ENCODE results near the gene SMIM38.

SMIM38 gene

DNA sequence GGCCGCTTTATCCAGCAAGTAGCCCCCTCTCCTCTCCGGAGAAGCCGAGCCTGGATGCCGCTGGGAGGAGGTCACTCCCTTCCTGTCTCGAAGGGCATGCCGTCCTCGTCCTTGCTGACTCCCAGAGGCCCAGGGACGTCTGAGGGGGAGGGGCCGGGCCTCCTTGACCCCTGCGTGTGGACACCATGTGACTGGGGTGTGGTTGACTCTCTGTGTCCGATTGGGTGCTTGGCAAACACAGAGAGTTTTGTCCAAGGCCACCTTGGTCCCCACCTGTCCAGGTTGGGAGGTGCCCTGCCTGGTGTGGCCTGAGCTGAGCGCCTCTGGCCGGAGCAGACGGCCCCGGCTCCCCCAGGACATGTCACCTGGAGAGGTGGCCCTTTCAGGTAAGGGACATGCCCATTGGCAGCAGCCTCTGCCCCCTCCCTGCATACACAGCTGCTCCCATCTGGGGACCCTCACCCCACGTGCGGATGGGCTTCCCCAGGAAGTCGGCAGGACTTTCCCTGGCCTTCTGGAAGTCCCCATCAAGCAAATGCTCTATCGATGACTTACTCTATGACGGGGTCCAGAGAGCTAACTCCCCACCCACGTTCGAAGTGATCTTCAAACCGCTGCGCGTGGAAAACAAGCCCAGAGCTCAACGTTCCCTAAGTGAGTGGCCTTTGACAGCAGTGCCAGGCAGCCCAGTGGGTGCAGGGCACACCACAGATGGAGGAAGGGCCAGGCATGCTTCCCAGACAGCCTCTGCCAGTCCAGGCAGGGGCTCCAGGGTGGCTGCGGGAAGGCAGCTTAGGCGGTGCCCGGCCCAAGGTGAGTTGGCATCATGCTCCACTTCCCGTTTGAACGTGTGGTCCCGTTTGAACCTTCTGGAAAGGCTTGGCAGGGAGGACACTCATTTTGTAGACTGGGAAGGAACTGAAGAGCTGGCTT lies at the start of gene SMIM38:
TSS of gene SMIM38 (plus strand) at position 634 of the 933 bp plus-strand sequence. CDS start 1,912 bp downstream, outside the sequence.
- no peak for DNase-seq

DNA sequence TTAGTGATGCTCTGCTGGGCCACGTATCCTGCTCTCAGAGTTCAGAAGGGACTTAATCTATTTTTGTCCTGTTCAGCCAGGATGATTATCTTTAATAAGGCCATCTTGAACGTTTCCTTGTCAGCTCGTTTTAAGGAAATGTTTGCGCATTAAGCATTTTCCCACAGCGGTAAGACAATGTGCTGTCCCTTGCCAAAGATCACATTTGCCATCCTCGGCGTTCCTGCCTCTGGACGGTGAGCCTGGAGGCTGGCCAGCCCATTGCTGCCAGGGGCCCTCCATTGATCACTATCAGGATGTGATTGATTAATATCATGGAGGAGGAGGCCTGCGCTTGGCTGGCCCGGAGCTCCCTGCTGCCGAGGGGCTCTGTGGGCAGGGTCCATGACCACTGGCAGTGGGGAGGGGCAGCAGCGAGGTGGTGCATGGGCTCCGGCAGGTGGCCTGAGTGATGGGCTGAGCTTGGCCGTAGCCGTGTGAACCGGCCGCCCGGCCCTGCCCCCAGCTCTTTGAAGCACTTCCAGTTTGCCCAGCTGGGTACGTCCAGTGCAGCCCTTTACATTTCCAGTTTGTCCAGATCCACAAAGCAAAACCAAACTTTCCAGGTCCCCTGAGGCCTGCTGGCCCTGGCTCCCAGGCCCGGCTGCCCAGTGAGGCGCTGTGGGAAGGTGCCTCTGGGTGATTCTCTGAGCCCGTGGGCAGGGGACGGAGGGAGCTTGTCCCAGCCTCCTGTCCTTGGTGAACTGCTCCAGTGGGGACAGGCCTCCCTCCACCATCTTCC lies 49.5 kb upstream of the SMIM38 start:
- DNase-seq = no peak

DNA sequence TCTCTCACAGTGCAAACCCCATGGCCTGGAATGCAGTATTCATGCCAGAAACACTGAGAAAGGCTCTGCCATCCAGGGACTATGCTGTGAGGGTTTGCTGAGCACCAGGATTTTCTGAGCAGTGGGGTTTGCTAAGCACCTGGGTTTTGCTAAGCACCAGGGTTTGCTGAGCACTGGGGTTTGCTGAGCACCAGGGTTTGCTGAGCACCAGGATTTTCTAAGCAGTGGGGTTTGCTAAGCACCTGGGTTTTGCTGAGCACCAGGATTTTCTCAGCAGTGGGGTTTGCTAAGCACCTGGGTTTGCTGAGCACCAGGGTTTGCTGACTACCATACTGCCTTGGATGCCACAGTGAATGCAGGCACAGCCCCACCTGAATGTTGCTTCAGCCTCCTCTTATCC lies 48.3 kb upstream of the SMIM38 start:
- DNase-seq = no peak

DNA sequence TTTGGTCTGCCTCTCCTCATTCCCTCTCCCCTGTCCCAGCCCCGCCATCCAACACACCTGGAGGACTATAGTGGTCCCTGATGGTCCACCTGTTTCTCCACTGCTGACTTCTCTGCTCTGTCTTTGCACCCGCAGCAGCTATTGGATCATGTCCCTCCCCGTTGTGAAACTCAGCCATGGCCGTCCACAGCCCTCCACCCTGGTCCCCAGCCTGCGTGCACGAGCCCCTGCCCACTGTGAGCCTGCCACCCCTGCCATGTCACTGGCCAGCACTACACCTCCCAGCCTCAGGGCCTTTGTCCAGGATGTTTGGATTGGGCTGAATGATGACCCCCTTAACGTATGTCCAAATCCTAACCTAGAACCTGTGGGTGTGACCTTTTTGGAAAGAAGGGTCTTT lies 47.7 kb upstream of the SMIM38 start:
- DNase-seq = no peak

DNA sequence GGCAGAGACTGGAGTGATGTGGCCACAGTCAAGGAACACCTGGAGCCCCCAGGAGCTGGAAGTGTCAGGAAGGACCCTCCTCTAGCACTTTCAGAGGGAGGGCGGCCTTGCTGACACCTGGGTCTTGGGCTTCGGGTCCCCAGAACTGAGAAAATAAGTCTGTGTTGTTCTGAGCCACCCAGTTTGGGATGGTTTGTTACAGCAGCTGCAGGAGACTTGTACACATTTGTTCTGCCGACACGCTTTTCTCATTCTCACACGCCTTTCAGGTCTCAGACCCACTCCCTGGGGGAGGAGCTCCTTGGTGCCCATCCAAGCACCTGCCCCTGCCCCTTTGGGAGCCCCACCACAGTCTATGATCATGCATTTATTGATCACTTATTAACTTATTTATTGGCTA lies 47.2 kb upstream of the SMIM38 start:
- no peak for DNase-seq

DNA sequence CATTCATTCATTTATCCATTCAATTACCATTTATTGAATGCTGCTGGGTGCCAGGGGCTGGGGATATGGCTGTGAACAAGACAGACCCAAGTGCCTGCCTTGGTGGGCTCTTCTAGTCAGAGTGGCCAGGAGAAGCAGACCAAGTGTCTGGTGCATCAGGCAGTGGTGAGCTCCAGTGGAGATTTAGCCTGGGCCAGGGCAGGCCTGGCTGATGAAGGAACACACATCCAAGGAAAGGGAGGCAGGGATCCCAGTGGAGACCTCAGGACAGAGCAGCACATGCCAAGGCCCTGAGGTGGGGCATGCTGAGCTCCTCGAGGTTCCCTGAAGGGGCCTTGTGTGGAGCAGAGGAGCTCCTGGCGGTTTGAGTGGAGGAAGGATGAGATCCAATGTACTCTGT lies 46.6 kb upstream of the SMIM38 start:
- DNase-seq = no peak

DNA sequence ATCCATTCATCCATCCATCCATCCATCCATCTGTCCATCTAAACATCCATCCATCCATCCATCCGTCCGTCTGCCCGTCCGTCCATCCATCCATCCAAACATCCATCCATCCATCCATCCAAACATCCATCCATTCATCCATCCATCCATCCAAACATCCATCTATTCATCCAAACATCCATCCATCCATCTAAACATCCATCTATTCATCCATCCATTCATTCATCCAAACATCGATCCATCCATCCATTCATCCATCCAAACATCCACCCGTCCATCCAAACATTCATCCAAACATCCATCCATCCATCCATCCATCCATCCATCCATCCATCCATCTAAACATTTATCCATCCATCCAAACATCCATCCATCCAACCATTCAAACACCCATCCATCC lies 45.3 kb upstream of the SMIM38 start:
- DNase-seq = no peak

DNA sequence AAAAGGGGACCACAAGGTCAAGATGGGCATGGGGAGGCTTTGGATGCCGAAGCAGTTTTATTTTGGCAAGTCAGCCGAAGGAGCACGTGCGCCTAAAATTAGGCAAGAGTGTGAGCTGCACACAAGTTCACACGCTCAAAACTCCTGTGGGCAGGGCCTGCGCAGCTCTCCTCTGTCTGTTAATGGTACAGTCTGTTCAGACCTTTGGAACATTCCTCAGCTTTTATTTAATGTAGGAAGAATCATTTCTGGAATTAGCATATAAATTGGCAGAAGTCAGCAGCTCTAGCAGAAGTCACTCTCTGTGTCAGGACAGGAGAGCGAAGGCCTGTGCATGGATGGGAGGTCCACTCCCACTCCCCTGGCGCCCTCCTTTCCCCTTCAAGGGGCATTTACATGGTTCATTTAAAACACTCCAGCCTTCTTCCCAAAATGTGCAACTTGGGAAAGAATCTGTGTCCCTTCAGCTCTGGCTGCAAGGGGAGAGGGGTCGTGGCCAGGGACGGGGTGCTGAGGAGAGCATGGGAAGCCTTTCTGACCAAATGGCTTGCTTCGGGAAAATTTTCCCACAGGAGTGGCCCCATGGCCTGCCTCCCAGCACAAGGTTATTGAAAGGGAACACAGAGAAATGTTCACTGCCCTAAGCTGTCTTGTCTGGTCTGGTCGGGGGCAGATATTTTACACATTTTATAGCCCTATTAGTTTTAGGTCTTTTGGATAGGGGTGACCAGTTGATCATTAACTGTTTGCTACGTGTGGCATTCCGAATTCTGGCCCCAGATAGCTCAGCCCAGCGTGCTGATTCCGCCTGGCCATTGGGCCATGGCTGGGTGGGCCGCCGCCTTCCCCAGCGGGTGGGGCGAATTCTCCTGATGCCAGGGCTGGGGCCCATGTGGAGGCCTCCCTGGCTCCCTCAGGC lies 43.9 kb upstream of the SMIM38 start:
- DNase-seq = no peak

DNA sequence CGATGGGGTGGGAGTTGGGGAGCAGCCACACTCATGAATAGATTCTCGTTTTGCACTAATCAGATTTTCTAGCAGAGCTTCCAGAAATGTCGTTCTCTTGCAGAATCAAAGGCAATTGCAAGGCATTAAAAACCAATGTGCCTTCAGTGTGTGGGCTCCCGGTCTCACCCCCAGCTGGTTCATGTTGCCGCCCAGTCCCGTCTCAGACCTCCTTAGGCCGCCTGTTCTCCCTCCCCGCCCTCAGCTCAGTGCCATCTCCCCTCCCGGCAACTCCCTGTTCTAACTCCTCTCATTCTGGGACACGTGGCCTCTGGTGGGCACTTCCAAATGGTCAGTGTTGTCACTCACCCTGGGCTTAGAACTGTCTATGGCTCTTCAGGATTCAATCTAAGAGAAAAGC lies 42.5 kb upstream of the SMIM38 start:
- DNase-seq = no peak

DNA sequence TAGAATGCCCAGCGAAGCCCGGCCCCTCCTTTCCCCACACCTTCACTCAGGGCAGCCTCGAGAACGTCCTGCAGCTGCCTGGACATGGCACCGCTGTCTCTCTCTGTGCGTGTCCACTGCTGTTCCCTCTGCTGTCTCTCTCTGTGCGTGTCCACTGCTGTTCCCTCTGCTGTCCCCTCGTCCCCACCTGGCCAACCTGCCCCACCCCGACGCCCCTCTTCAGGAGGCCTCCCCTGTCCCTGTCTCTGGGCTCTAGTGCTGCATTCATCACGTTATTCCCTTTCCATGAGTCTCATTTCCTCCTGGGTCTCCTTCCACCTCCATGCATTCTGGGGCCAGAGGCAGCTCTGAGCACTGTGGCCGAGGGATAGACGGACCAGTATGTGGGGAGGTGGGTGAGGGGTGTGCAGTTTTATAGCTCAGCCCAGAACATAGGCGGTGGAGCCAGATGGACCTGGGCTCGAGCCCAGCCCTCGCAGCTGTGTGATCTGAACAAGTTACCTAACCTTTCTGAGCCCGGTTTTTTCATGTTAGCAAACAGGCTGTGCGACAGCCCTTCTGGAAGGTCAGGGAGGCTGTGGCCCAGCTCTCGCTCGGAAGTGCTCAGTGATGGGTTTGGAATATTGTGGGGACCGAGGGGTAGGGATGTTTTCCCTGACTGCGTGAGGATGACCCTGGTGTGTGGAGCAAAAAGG lies 41.9 kb upstream of the SMIM38 start:
- DNase-seq = no peak

DNA sequence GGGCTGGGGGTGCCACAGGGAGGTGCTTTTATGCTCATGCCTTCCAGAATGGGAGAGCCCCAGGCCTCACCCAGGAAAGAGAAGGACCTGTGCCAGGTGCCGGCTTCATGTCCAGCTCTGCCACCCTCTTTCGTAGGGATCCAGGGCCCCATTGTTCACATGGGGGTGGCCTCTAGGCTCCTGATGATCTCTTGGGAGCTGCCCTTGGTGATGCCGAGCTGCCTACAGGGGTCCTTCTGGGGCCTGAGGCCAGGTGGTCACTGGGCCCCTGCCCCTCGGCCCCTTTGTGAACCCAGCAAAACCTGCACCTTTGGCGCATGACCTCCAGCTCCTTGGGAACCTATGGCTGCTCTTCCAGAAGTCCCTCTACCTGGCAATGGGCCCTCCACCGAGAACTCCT lies 41.4 kb upstream of the SMIM38 start:
- no peak for DNase-seq

DNA sequence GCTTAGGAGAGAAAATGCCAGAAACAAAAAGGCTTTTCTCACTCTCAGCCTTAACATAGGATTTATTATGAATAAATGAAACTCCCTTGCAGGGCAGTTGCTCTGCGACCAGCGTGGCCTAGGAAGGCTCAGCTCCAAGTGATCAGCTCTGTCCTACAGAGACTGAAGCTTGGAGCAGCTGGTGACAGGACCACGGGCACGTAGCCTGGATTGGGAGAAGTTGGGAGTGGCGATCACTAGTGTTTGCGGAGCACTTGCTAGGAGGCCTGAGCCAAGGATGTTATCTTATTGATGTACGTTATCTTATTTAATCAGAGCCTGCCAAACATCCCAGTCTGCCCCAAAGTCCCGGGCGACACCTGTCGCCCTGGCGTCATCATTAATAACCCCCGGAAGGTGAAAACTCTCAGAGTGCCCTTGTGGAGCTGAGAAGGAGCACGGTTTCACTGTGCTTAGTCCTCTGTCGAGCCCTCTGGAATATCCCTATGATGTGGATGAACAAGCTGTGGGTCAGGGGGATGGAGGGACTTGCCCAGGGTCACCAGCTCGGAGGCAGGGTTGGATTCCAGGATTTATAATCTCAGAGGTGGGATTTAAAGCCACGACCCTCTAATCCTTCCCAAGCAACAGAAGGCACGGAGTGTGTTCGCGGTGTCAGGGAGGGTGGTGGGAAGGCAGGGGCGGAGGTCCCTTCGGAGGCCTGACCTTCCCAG lies 40.8 kb upstream of the SMIM38 start:
- DNase-seq = no peak

DNA sequence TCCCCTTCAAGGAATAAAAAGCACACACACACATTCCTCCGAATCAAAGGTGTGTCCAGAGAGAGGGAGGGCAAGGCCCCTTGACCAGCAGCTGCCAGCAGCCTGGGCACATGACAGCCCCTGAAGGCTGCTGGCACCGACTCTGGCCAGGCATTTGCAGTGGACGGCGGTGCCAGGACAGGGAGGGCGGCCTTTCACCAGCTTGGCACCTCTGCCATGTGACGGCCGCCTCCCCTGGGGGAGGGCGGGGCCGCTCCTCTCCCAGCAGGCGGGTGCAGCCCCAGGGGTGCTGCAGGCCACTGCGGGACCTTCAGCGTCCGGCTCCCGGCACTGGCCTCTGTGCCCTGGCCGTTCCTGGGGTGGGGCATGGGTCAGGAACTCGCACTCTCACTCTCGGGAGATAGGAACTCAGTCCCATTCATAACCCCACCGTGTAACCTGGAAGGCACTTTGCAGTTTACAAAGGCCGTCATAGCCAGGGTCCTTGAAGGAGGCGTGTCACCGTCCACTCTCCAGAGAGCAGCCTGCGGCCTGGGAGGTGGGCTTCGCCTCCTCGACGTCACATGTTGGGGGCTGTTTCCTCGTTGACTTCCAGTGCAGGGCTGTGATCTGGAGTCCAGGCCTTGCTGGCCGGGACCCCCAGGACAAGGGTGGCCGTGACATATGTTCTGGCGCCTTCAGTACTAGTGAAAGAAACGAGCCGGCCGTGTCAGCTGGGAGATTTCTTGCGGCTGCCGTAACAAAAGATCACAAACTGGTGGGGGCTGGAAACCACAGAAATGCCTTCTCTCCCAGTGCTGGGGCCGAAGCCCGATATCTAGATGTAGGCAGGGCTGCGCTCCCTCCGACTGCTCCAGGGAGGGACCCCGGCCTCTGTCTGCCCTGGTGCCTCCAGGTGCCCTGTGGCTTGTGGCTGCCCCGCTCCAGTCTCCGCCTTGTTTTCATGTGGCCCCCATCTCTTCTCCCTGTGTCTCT lies 39.9 kb upstream of the SMIM38 start:
- no peak for DNase-seq

DNA sequence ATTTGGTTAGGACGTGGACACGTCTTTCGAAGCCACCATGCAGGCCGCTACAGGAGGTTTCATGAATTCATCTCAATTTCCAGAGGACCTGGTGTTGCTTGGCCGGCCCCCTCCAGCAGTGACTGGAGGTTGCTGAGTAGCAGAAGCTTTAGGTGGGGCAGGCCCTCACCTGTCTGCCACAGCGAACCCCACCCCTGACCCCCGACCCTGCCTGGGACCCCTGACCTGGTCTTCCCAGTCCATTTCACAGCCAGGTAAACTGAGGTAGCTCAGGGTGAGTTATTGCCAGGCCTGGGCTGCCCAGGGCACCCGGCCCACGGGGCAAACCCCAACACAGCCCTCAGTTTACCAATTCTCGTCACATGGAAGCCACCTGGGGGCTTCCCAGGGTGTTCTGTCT lies 39.1 kb upstream of the SMIM38 start:
- no peak for DNase-seq

DNA sequence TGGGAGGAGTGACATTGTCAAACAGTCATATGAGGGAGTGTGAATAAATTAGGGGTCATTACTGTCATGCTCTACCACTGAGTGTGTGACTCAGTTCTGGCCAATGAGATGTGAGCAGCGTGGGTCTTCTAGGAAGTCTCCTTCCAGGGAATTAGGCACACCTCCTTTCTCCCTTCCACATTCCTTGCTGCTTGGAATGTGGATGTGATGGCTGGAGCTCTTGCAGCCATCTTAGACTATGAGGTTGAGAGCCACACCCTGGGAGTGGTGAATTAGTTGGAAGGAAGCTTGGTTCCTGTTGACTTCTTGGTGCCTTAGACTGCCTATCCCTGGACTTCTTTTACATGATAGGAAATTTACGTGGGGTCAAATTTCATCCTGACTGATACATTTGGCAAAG lies 36.5 kb upstream of the SMIM38 start:
- no peak for DNase-seq

DNA sequence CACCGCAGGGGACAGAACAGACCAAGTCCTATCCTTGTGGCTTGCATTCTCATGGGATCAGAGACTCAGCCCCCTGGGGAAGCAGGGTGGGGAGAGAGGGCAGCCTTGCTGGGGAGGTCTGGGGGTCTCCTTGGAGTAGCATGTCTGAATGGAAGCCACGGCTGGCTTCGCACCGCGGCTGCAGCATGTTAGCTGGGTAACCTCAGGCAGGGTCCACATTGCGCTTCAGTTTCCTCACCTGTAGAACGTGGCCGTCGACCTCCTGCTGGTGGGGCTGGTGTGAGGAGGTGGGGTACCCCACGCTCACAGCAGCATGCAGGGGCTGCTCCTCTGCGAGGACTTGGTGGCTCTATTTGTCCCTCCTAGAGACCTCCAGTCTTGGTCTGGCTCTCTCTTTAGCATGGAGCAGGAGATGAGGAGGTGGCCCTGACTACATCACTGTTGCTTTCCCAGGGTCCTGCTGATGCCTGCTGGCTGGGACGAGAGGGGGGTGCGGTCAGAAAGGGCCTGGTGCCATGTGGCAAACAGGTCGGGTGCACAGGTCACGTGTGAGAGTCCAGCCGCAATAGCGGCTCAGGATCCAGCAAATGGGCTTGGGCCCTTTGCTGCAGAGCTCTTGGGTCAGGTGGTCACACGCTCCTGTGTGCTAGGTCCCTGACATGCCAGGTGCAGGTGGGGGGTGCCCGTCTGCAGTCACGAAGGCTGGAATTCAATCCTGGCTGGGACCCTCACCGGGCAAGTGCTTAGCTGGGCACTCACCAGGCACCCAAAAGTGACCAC lies 35.4 kb upstream of the SMIM38 start:
- DNase-seq = no peak

DNA sequence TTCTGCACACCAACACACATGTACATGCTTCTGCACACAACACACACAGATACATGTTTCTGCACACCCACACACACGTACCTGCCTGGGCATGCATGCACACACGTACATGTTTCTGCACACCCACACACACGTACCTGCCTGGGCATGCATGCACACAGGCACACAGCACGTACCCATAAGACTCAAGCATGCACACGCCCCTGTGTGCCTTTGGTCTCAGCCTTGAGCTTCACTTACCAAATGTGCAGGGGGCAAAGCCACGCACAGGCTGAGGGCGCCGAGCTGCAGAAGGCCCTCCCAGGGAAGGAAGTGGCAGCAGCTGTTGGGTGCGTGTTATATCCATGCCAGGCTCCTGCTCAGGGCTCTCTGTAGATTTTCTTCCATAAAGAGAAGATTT lies 34.7 kb upstream of the SMIM38 start:
- no peak for DNase-seq

DNA sequence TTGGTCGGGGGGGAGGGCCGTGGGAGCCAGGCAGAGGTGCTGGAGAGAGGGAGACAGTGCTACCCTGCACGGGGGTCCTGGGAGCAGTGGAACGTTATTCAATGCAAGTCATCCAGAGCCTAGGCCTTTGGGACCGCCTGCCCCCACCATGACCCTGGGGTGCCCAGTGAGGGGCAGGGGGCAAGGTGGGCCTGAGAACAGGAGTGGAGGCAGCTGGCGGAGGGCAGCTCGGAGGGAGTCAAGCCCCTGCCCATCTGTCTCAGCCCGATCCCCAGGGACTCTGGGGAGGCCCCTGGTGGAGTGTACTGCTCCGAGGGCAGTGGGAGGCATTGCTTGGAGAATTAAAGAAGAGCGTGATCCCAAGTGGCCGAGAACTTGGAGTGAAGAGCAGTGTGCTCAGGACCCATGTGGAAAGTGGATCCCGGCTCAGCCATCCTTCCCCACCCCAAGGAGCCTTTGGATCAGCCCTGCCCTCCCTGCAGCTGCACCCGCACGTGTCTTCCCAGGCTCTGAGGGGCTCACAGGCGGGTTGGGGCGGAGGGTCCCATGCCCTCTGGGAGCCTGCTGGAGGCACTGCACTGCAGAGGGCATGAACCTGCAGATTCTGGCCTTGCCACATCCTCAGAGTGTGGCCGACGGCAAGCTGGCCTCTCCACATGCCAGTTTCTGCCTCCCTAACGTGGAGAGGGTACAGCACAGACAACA lies 34.0 kb upstream of the SMIM38 start:
- DNase-seq = no peak

DNA sequence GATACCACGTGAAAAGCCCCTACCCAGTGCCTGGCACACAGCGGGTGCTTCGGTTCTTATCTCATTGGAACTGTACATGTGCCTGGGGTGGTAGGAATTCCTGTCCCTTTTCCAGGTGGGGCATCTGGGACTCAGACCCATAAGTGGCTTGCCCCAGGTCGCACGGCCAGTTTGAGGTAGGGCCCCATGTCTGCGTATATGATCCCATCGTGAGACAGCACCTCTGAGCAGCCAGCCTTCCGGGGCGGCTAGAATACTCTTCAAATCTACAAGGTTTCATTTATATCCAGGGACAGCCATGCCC lies 33.5 kb upstream of the SMIM38 start:
- DNase-seq = no peak

Measured in NCI-H1436 (cell line).